Measurements from ENCODE around the gene TSPAN3. TPM values are rescaled to one million over a fixed set of nuclear protein-coding genes. Genes with fewer than 3 reads are reported as not detected.

The TSPAN3 gene
- total RNA-seq, result 10 to 100 TPM; 49.1 to 49.4 TPM

DNA sequence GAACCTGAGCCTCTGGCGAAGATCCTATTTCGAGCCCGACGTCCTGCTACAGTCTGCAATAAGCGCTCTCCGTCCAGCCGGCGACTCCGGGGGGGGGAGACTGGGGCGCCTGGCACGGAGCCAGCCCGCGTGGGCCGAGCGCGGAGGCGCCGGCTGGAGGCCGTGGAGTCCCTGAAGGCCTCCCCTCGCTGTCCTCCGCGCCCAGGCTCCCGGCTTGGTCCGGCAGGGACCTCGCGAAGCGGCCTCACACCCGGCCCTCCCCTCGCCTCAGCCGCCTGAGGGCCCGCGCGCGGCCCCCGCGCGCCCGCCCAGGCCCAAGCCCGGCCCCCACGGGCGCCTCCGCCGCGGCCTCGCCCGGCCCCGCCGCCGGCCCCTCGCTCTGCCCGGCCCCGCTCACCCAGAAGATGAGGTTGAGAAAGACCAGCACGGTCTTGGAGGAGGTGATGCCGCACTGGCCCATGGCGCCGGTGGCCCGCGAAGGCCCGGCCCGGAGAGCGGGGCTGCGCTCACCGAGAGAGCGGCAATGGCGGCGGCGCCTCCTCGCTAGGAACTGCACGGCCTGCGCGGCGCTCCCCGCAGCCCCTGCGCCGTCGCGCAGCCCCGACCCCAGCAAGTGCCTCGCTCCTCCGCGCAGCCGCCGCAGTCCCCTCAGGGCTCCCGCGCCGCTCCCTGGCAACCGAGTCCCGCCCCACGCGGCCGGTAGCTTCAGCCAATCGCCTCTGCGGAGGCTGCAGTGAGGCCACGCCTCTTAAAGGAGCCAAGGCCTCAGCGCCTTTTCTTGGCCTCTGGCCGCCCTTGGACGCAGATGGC lies at the start of gene TSPAN3:
Gene TSPAN3 (minus strand): TSS at position 615 of the 810 bp plus-strand sequence. CDS start 155 bp downstream, at position 460.
- ChIA-PET CTCF (interaction anchor here (0.7 to 1.0 kb wide), 2 partner anchors 57 to 472 kb away, joined by 3 read pairs; no protein-coding TSS in a partner anchor), POLR2A (interaction anchor here (0.6 to 1.0 kb wide), 2 partner anchors 73 to 82 kb away, joined by 3 read pairs; no protein-coding TSS in a partner anchor)

DNA sequence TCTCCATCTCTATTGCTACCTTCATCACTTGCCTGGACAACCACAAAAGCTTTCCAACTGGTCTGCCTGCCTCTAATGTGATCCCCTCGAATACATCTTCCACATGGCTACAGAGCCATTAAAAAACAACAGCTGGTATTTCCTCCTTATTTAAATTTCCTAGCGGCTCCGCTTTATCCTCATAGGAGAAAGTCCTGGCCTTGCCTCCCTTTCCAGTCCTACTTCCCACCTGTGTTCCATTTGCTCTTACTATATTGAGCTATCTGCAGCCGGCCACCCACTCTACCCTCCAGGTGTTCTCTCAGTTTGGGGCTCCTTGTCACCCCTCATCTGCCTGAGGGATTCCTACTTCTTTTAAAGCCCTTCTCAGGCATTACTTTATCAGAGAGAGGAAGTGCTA lies 49.7 kb upstream of the TSPAN3 start:
- ChIA-PET CTCF (no interaction called here), POLR2A (no interaction called here)

GRCh38 chr15:77119446-77119845 lies 48.5 kb upstream of the TSPAN3 start:
- ChIA-PET CTCF (interaction anchor here (0.6 to 2.8 kb wide), 12 partner anchors 10 to 423 kb away, joined by 3 to 13 read pairs (median 4); no protein-coding TSS in a partner anchor), POLR2A (no interaction called here)

GRCh38 chr15:77118882-77119321 lies 48.0 kb upstream of the TSPAN3 start:
- ChIA-PET POLR2A (no interaction called here), CTCF (interaction anchor here (0.6 to 2.8 kb wide), 14 partner anchors 10 to 439 kb away, joined by 3 to 13 read pairs (median 4); no protein-coding TSS in a partner anchor)

DNA sequence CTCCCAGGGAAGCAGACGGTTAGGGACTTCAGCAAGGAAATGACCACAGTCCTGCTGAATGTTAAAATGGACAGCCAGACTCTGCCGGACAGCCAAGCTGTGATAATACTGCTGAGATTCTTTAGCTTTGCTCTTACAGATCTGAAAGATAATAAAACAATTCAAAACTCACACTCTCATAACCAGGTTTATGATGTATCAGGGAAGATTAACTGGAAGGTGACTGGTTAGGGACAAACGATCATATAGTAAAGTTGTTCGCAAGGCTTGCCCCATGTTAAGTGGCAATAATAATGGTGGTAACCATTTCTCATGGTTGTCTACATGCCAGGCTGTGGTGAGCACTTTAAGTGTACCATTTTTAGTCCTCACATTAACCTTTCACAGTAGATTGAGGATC lies 44.3 kb upstream of the TSPAN3 start:
- ChIA-PET POLR2A (no interaction called here), CTCF (no interaction called here)

- ChIA-PET POLR2A (no interaction called here), CTCF (interaction anchor here (1.3 kb wide), 1 partner anchor 430 kb away, joined by 4 read pairs; no protein-coding TSS in a partner anchor)
Measured at GRCh38 chr15:77112838-77113504, 42.1 kb upstream of the TSPAN3 start.

DNA sequence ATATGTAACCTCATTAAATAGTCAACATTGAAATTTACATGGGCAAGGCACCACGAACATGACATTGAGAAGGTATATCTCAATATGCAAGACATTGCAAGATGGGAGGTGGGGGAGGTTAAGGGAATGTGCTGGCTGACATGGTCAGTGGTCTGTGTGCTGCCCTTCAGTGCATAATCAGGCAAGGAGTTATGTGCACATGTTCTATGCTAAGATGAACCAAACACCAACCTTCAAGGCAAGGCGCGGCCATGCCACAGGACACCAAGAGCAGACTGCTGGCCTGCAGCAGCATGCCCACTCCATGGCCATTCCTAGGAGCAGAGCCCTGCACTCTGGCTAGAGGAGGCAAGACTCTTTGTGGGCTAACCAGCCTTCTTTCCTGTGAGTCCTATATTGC lies 40.9 kb upstream of the TSPAN3 start:
- ChIA-PET POLR2A (no interaction called here), CTCF (no interaction called here)

- ChIA-PET POLR2A (no interaction called here), CTCF (interaction anchor here (1.0 to 3.3 kb wide), 4 partner anchors 133 to 436 kb away, joined by 3 to 14 read pairs (median 9); no protein-coding TSS in a partner anchor)
Measured at GRCh38 chr15:77107531-77108355, 36.8 kb upstream of the TSPAN3 start.

DNA sequence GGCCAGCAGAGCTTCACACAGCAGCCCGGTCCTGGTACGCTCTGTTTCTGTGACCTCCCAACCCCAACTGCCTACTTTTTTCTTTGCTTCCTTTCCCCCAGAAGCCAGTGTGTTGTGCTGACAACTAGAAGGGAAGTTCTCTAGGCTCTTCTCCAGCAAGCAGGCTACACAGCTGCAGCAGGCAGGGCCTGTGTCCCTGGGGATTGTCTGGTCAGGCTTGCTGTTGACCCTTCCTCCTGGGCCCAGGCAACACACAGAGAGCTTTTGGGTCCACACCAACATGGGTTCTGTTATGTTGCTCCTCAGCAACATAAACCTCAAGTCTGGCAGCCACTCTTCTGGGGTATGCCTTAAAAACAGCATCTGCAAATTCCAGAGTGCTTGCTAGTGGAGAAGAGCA lies 36.2 kb upstream of the TSPAN3 start:
- CTCF ChIA-PET, result interaction anchor here (1.0 to 2.9 kb wide), 3 partner anchors 133 to 437 kb away, joined by 3 to 14 read pairs (median 4); no protein-coding TSS in a partner anchor
- POLR2A ChIA-PET, result no interaction called here

DNA sequence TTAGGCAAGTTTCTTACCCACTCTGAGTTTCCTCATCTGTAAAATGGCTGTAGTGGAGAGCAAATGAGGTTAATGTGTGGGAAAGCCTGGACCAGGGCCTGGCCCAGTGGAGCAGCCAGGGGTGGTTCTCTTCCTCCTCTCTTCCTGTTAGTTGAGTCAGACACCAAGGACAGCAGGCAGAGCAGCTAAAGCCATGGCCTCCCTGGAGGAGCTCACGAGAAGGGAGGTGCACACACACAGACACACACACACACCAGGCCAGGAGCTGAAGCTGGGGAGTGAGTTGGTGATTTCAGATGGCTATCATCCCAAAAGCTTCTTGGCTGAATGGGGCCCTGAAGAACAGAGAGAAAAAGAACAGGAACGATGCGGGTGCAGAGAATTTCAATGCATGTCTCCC lies 33.2 kb upstream of the TSPAN3 start:
- POLR2A ChIA-PET, result no interaction called here

GRCh38 chr15:77099741-77100463 lies 29.0 kb upstream of the TSPAN3 start:
- CTCF ChIA-PET, result no interaction called here
- POLR2A ChIA-PET, result no interaction called here

More for the DNA sequence above, 33.2 kb upstream of the TSPAN3 start:
- CTCF ChIA-PET, result interaction anchor here (1.1 to 1.3 kb wide), 3 partner anchors 79 to 439 kb away, joined by 3 to 4 read pairs (median 3); no protein-coding TSS in a partner anchor

DNA sequence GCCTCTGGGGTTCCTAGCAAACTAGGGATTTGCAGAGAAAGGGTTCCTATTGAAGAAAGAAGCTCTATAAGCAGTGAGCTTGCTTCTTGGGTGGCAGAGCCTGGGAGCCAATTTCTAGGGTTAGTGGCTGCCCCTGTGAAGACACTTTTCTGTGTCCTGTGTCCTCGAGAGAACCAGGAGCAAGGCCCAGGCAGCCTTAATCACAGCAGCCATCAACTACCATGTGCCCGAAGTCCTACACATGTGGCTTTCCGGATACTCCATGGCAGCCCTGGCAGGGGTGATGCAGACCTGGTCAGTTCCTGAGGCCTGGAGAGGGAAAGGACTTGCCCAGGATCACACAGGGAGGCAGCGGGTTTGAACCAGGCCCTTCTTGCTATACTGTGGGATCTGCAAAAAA lies 27.7 kb upstream of the TSPAN3 start:
- POLR2A ChIA-PET, result no interaction called here
- CTCF ChIA-PET, result interaction anchor here (1.0 kb wide), 1 partner anchor 122 kb away, joined by 3 read pairs; no protein-coding TSS in a partner anchor

DNA sequence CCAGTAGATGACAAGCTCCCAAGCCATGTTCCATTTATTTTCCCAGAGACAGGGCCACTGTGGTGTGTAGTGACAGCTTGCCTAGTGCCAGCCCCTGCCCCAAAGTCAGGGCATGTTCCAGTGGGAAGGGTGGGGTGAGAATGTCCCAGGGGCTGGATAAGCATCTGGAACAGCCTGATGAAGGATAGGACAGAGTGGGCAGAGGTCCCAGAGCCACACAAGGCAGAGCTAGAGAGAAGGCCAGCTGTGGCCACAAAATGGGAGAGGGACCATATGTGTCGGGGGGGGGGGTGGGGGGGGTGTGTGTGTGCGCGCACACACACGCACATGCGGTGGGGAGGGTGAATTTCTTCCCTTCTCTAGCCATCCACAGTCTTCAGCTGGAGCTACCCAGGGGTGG lies 27.0 kb upstream of the TSPAN3 start:
- ChIA-PET CTCF (interaction anchor here (1.0 kb wide), 1 partner anchor 121 kb away, joined by 3 read pairs; no protein-coding TSS in a partner anchor), POLR2A (no interaction called here)

GRCh38 chr15:77097248-77097721 lies 26.4 kb upstream of the TSPAN3 start:
- ChIA-PET CTCF (no interaction called here), POLR2A (no interaction called here)

- CTCF ChIA-PET, result no interaction called here
Measured at GRCh38 chr15:77096541-77096940, 25.6 kb upstream of the TSPAN3 start.

GRCh38 chr15:77096138-77096537 lies 25.2 kb upstream of the TSPAN3 start:
- CTCF ChIA-PET, result interaction anchor here (0.6 kb wide), 1 partner anchor 18 kb away, joined by 3 read pairs; no protein-coding TSS in a partner anchor
- POLR2A ChIA-PET, result no interaction called here

More at GRCh38 chr15:77096541-77096940, 25.6 kb upstream of the TSPAN3 start:
- POLR2A ChIA-PET, result no interaction called here

- ChIA-PET POLR2A (no interaction called here), CTCF (interaction anchor here (1.1 kb wide), 1 partner anchor 8 kb away, joined by 3 read pairs; no protein-coding TSS in a partner anchor)
Measured at GRCh38 chr15:77094397-77095030, 23.6 kb upstream of the TSPAN3 start.

DNA sequence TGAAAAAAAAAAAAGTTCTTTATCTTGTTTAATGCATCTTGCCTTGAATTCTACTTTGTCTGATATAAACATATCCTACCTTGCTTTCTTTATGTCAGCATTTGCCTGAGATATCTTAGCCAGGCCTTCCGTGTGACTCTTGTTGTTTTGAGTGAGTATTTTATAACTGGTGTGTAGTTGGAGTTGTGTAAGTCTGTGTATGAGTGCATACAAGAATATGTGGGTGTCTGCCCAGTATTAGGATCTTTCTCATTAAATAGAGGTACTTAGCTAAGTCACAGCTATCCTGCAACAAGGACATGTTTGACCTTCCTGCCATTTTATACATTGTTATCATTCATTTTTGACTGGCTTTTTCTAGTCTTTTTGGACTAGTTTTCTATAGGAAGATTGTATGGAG lies 22.5 kb upstream of the TSPAN3 start:
- ChIA-PET POLR2A (no interaction called here), CTCF (interaction anchor here (0.7 to 1.3 kb wide), 3 partner anchors 9 to 117 kb away, joined by 3 to 5 read pairs (median 4); no protein-coding TSS in a partner anchor)

Measured in activated CD8-positive, alpha-beta memory T cell treated with anti-CD3 and anti-CD28 coated beads for 36 hours (primary cell).